ENCODE data around the gene KIAA1217.

The KIAA1217 gene

DNA sequence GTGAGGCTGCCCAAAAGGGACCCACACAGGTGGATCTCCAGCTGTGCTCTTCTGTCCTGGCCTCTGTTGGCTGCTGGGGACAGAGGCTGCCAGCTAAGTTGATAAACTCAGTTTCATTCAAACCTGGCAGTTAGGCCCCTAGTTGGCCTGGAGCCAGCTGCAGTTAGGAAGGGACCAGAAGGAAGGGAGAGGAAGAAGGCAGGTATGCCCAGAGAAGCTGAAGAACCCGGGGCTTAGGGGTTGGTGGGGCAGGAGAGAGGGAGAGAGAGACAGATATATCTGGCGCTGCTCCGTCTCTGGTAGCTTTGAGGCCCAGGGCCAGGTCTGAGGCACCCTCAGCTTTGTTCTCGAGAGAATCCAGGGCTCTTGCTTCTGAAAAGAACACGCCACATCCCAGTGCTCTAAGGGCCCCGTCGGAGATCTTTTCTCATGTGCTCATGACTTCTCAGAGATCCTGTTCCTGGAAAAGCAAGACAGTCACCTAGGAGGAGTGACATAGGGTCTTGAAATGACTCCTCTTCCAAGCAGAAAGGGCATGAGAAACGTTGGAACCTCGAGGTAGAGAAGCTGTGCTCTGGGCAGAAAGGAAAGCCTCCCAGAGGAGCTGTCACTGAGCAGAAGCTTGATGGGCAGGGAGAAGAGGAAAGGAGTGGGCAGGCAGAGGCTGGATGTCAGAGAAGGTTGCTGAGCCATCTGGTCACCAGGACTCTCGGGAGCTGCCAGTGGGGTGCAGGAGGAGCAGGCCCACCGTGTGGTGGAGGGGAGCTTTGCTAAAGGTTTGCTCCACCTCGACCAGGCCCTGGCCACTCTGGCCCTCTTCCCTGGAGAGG is 361.1 kb downstream of the KIAA1217 start:
- no peak for TF ChIP-seq EZH2phosphoT487 (IDR thresholded peaks at IDR 0.05; ENCODE audit: borderline replicate concordance)
- TF ChIP-seq, protein P1, sequence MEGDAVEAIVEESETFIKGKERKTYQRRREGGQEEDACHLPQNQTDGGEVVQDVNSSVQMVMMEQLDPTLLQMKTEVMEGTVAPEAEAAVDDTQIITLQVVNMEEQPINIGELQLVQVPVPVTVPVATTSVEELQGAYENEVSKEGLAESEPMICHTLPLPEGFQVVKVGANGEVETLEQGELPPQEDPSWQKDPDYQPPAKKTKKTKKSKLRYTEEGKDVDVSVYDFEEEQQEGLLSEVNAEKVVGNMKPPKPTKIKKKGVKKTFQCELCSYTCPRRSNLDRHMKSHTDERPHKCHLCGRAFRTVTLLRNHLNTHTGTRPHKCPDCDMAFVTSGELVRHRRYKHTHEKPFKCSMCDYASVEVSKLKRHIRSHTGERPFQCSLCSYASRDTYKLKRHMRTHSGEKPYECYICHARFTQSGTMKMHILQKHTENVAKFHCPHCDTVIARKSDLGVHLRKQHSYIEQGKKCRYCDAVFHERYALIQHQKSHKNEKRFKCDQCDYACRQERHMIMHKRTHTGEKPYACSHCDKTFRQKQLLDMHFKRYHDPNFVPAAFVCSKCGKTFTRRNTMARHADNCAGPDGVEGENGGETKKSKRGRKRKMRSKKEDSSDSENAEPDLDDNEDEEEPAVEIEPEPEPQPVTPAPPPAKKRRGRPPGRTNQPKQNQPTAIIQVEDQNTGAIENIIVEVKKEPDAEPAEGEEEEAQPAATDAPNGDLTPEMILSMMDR (conservative IDR thresholded peaks at IDR 0.05; ENCODE audit: low read length), result no peak
- H3K4me2 ChIP-seq (ENCODE audit: low read depth, low read length, poor library complexity, severe bottlenecking), result no peak overlapping the region
- no peaks in the 10 kb centered on the region for H4K20me1 ChIP-seq (ENCODE audit: insufficient read depth, low read length, poor library complexity, severe bottlenecking)
- H3K36me3 ChIP-seq (ENCODE audit: insufficient read depth, low read length), result no peaks in the 10 kb centered on the region
- H3K9ac ChIP-seq (ENCODE audit: low read depth, low read length, poor library complexity, severe bottlenecking), result no peak overlapping the region
- no peak overlapping the region for H3K4me3 ChIP-seq (ENCODE audit: low read length, poor library complexity, severe bottlenecking)
- H3K9me2 ChIP-seq (replicated peaks; ENCODE audit: low read depth, low read length), result no peaks in the 10 kb centered on the region
- no peak overlapping the region for H2AFZ ChIP-seq (ENCODE audit: low read length)
- H3K27me3 ChIP-seq (ENCODE audit: insufficient read depth, low read length, poor library complexity, severe bottlenecking), result no peaks in the 10 kb centered on the region
- H3K9me3 ChIP-seq (ENCODE audit: insufficient read depth, low read depth, low read length), result no peaks in the 10 kb centered on the region
- no peaks in the 10 kb centered on the region for H3K79me2 ChIP-seq (ENCODE audit: insufficient read depth, low read length)
- H3K4me1 ChIP-seq (ENCODE audit: insufficient read depth, low read length, poor library complexity, severe bottlenecking), result peaks cover 4% of the 10 kb centered on the region
- no peaks in the 10 kb centered on the region for H3F3A ChIP-seq (ENCODE audit: low read depth)

DNA sequence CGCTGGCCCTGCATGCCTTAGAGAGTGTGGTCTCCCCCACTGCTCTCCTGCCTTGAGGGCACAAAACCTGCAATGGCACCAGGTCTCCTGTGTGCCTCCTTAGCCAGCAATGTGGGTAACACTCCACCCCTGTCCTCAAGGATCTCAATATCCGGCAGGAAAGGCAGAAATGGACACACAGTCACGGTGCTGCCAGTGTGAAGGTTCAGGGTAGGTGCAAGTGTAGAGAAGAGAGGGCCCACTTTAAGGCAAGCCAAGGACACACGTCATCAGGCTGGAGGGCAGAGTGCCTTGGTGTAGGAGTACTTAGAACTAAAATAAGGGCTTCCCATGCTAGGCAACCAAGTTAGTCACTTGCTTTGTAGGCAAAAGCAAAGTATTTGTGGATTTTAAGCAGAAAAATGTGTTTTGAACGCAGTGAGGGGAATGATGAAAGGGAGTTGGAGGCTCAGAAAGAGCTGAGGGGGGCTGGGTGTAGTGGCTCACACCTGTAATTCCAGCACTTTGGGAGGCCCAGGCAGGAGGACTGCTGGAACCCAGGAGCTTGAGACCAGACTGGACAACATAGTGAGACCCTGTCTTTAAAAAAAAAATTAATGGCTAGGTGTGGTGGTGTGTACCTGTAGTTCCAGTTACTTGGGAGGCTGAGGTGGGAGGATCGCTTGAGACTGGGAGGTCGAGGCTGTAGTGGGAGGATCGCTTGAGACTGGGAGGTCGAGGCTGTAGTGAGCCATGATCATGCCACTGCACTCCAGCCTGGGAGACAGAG is 361.9 kb downstream of the KIAA1217 start:
- no peak overlapping the region for H2AFZ ChIP-seq (ENCODE audit: low read length)

DNA sequence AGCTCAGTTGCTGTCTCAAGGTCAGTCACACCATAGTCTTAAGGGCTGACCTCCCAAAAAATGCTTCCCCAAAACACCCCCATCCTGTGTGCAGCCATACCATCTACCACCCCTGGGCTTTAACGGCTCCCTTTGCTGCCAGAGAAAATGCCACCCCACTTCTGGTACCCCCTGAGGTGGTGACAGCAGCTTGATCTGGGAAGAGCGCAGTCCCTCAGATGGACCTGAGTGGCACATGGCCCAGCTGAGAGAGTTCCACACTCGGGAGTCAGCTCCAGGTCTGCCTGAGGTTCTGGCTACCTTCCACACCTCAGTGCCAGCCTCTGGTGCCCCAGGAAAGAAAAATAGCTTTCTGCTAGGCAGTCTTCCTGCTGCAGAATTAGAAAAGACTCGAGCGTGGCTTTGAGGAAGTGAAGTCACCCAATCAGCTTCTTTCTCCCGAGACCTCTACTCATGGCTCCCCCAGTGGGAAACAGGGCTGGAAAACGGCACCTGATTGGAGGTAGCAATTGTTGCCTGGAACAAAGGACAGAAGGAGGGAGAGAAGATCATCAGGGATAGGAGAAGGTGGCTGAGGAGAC is 363.0 kb downstream of the KIAA1217 start:
- Histone ChIP-seq H3K9me3 (ENCODE audit: insufficient read depth, low read depth, low read length) (no peaks in the 10 kb centered on the region), H3F3A (ENCODE audit: low read depth) (no peaks in the 10 kb centered on the region), H3K4me1 (ENCODE audit: insufficient read depth, low read length, poor library complexity, severe bottlenecking) (peaks cover 15% of the 10 kb centered on the region), H3K27me3 (ENCODE audit: insufficient read depth, low read length, poor library complexity, severe bottlenecking) (no peaks in the 10 kb centered on the region), H3K4me2 (ENCODE audit: low read depth, low read length, poor library complexity, severe bottlenecking) (no peak overlapping the region), H3K4me3 (ENCODE audit: low read length, poor library complexity, severe bottlenecking) (no peak overlapping the region), H3K9me2 (replicated peaks; ENCODE audit: low read depth, low read length) (no peaks in the 10 kb centered on the region), H4K20me1 (ENCODE audit: insufficient read depth, low read length, poor library complexity, severe bottlenecking) (no peaks in the 10 kb centered on the region), H3K9ac (ENCODE audit: low read depth, low read length, poor library complexity, severe bottlenecking) (no peak overlapping the region), H3K79me2 (ENCODE audit: insufficient read depth, low read length) (no peaks in the 10 kb centered on the region), H3K36me3 (ENCODE audit: insufficient read depth, low read length) (no peaks in the 10 kb centered on the region), H2AFZ (ENCODE audit: low read length) (no peak overlapping the region)
- TF ChIP-seq, protein P1 (conservative IDR thresholded peaks at IDR 0.05; ENCODE audit: low read length), result no peak
- TF ChIP-seq EZH2phosphoT487 (IDR thresholded peaks at IDR 0.05; ENCODE audit: borderline replicate concordance), result no peak

More for the DNA sequence above, 361.9 kb downstream of the KIAA1217 start:
- H3K9ac ChIP-seq (ENCODE audit: low read depth, low read length, poor library complexity, severe bottlenecking), result no peak overlapping the region
- H3F3A ChIP-seq (ENCODE audit: low read depth), result no peaks in the 10 kb centered on the region
- no peaks in the 10 kb centered on the region for H3K9me3 ChIP-seq (ENCODE audit: insufficient read depth, low read depth, low read length)
- TF ChIP-seq, protein P1 (conservative IDR thresholded peaks at IDR 0.05; ENCODE audit: low read length), result no peak
- TF ChIP-seq EZH2phosphoT487 (IDR thresholded peaks at IDR 0.05; ENCODE audit: borderline replicate concordance), result no peak
- no peaks in the 10 kb centered on the region for H3K36me3 ChIP-seq (ENCODE audit: insufficient read depth, low read length)
- no peak overlapping the region for H3K4me3 ChIP-seq (ENCODE audit: low read length, poor library complexity, severe bottlenecking)
- no peaks in the 10 kb centered on the region for H3K27me3 ChIP-seq (ENCODE audit: insufficient read depth, low read length, poor library complexity, severe bottlenecking)
- H3K9me2 ChIP-seq (replicated peaks; ENCODE audit: low read depth, low read length), result no peaks in the 10 kb centered on the region
- peaks cover 12% of the 10 kb centered on the region for H3K4me1 ChIP-seq (ENCODE audit: insufficient read depth, low read length, poor library complexity, severe bottlenecking)
- no peaks in the 10 kb centered on the region for H4K20me1 ChIP-seq (ENCODE audit: insufficient read depth, low read length, poor library complexity, severe bottlenecking)
- no peaks in the 10 kb centered on the region for H3K79me2 ChIP-seq (ENCODE audit: insufficient read depth, low read length)
- no peak overlapping the region for H3K4me2 ChIP-seq (ENCODE audit: low read depth, low read length, poor library complexity, severe bottlenecking)
